GM21367 (cell line): ENCODE results near the gene TCTA.
"Not testable (repeated sequence)": the region's sequence is repeated elsewhere in the genome, so short reads cannot be mapped to it uniquely, and the experiment has no call there.

Experiments
- ATAC-seq: cut with Tn5 transposase; IDR thresholded peaks from one replicate; pipeline ENCODE4 v1.9.1; 2021; ENCODE audit not compliant: unreplicated experiment

Gene TCTA, protein sequence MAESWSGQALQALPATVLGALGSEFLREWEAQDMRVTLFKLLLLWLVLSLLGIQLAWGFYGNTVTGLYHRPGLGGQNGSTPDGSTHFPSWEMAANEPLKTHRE

GRCh38 chr3:49411968-49412631 is at the start of gene TCTA, which contains the start of gene RHOA:
TSS of gene TCTA (plus strand) at chr3:49412423. CDS start at chr3:49412427, 4 bp downstream.
TSS of gene RHOA (minus strand) at chr3:49411976. CDS start at chr3:49375589, 36,387 bp downstream.
- peak; percentile 69 for ATAC-seq

GRCh38 chr3:49362561-49362960 is 49.7 kb upstream of the TCTA start:
- ATAC-seq, result no peak

DNA sequence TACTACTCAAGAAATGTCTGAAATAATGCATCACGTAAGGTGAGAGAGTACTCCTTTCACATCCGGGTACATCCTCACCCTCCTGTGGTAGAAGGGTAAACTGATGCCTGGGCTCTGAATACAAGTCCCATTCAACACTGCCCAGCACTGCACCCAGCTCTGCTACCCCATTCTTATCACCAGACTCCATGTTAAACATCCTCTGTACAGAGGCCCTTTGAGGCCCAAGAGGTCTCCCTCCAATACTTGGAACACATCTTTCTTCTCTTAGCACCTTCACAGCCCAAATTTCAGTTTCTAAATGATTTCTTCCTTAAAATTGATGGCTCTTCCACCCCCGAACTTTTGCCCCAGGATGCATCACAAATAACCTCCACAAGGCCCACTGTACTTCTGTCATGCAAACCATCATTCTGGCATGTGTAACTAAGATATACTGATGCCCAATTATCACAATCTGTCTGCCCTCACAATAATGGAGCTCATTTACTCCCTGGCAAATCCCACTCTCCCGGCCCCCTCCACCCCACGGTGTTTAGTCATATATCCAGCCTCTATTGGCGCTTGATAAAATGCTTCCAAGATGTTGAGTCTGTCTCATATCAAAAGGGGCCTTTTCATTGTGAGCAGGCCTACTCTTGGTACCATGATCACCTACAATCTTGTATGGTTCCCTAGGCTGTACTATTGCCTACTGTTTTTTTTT is 41.5 kb upstream of the TCTA start:
- ATAC-seq, result no peak

GRCh38 chr3:49371946-49372345 is 40.3 kb upstream of the TCTA start:
- ATAC-seq, result no peak

- ATAC-seq, result no peak
Observed at GRCh38 chr3:49377483-49377882, 34.7 kb upstream of the TCTA start.

- ATAC-seq, result no peak
Observed at GRCh38 chr3:49378249-49378895, 33.9 kb upstream of the TCTA start.

- ATAC-seq, result no peak
Observed at GRCh38 chr3:49383387-49383786, 28.8 kb upstream of the TCTA start.

- ATAC-seq, result no peak
Observed at GRCh38 chr3:49385617-49386016, 26.6 kb upstream of the TCTA start.

DNA sequence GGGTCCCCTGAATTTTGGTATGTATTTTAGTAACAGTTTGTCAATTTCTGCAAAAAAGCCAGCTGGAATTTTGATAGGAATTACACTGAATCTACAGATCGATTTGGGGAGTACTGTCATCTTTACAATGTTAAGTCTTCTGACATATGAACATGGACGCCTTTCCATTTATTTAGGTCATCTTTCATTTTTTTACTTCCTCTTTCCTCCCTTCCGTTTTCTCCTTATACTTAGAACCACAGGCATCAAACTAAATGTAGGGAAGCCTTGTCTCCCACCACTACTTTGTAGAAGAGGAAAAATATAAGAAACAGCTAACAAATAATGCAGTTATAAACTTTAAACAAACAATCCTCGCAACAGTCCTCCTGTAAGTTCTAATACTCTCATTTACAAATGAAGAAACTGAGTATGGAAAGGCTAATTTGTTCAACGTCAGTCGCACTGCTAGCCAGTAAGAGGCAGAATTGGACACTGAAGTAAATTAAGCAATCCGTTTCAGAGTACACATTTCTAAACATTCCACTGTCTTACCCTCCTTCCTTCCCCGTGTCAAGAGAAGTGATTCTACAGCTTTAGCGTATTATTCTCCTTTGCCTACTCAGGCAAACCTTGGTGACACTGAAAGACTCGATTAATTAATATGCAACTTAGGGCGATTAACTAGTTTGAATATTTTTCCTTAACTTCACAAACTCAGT is 26.0 kb upstream of the TCTA start:
- no peak for ATAC-seq

DNA sequence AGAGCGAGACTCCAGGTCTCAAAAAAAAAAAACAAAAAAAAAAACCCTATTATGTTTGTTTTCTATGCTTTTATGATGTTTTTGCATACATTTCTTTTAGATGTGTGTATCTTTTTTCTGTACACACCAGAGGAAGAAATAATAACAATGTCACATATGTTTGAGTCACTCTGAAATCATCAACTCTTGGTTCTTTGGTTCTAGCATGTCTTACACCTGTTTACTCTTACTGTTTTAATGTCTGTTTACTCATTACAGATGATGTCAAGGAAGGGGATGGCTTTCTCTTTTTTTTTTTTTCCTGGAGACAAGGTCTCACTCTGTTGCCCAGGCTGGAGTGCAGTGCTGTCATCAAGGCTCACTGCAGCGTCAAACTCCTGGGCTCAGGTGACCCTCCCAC is 24.5 kb upstream of the TCTA start:
- no peak for ATAC-seq

DNA sequence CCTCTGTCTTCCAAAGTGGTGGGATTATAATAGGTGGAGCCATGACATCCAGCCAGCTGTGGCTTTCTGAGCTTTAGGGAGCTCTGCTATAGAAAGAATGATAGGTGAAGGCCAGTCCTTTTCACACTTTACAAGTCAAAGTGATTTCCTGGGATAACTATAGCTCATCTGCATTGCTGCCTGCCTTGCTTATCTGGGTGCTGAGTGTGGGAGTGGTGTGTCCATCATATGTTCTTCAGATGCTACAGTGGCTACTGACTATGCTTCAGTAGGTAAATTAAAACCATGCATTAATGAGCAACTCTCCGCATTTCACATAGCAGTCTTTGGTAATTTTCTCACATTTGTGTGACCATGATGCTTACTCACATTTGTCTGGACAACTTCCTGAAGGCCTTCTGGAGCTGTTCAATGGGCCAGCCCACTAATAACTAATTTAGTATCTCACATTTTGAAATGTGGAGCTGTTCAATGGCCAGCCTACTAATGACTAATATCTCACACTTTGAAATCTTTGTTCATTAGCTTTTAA is 23.9 kb upstream of the TCTA start:
- no peak for ATAC-seq

- ATAC-seq, result no peak
Observed at GRCh38 chr3:49389297-49389696, 22.9 kb upstream of the TCTA start.

- not testable (repeated sequence) for ATAC-seq
Observed at GRCh38 chr3:49391310-49391709, 20.9 kb upstream of the TCTA start.

GRCh38 chr3:49397470-49397869 is 14.8 kb upstream of the TCTA start:
- ATAC-seq, result no peak

DNA sequence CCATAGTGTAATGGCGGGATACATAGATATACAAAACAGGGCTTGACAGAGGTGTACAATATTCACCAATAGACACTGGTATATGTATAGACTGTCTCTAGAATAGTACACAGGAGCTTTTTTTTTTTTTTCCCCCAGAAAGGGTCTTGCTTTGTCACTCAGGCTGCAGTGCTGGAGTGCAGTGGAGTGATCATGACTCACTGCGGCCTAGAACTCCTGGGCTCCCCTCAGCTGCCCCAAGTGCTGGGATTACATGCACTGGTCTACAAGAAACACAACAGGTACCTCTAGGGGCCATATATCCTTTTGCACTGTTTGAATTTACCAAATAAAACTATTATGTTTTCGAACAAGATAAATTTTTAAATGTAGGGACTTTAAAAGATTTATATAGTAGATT is 12.8 kb upstream of the TCTA start:
- ATAC-seq, result no peak

DNA sequence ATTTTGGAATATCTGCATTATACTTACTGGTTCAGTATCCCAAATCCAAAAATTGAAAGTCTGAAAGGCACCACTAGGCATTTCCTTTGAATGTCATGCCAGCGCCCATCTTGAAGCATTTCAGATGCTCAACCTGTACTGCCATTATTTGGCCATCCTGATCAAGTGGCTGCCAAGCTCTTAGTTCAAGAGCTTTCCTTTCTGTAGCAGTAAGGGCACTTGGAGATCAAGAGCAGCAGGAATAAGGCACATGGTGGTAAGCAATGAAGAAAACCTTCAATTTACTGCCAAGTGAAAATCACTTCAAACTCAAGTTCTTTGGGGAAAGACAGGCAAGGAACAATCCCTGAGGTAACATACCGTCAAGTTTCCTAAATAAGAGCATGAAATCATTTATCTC is 10.5 kb upstream of the TCTA start:
- ATAC-seq, result no peak

- no peak for ATAC-seq
Observed at GRCh38 chr3:49403891-49404290, 8.3 kb upstream of the TCTA start.

- ATAC-seq, result not testable (repeated sequence)
Observed at GRCh38 chr3:49405570-49405969, 6.7 kb upstream of the TCTA start.

DNA sequence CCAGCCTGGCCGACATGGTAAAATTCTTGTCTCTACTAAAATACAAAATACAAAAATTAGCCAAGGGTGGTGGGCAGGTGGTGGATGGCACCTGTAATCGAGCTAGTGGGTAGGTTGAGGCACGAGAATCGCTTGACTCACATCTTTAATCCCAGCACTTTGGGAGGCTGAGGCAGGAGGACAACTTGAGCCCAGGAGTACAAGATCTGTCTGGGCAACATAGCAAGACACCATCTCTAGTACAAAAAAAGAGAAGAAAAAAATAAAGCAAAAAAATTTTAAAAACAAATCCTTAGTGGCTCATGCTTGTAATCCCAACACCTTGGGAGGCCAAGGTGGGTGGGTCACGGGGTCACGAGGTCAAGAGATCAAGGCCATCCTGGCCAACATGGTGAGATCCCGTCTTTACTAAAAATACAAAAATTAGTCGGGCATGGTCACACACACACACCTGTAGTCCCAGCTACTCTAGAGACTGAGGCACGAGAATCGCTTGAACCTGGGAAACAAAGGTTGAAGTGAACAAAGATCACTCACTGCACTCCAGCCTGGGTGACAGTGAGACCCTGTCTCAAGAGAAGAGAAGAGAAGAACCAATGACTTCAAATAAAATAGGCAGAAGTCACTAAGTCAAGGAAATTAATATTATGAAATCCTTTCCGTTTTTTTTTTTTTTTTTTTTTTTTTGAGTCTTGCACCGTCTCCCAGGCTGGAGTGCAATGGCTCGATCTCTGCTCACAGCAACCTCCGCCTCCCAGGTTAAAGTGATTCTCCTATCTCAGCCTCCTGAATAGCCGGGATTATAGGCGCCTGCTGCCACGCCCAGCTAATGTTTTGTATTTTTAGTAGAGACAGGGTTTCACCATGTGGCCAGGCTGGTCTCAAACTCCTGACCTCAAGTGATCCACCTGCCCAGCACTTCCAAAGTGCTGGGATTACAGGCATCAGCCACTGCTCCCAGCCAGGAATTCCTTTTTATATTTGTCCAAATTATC is 5.4 kb upstream of the TCTA start:
- no peak for ATAC-seq
